Fibroblast of gingiva (primary cell): Measurements from ENCODE around the gene ETV2.
"Not testable (repeated sequence)": the region's sequence is repeated elsewhere in the genome, so short reads cannot be mapped to it uniquely, and the experiment has no call there.

Experiments
- DNase-seq: peaks from one replicate; pipeline ENCODE4 v3.0.0-alpha.2; 2011; ENCODE audit warnings: low read depth

The ETV2 gene

DNA sequence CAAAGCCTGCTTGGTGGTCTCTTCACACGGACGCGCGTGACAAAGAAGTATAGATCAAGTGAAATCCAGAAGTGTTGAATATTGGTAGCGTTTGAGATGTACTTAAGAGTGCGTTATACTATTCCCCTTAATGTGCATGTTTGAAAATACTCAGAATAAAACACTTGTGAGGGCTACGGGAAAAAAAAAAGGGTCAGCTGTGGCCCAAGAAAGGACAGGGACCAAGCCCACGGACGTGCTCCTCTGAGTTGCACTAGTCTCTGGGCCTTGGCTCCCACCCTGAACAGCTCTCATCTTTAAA is 13.3 kb upstream of the ETV2 start:
- no peak for DNase-seq

GRCh38 chr19:35628565-35629331 is 12.8 kb upstream of the ETV2 start, which contains the start of gene RBM42:
TSS of gene RBM42 (plus strand) at chr19:35629036. CDS start at chr19:35629154, 118 bp downstream.
- peak; percentile 99 for DNase-seq

DNA sequence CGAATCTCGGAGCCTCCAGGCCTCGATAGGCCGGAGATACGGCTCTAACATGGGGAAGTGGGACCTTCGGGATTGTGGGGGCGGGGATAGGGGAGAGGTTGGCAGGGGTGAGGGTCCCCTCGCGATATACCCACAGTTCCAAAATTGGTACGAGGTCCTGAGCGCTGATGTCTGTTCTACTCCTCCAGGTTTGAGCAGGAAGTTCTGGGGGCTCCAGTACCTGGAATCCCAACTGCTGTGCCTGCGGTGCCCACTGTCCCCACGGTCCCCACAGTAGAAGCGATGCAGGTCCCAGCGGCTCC is 12.3 kb upstream of the ETV2 start:
- DNase-seq: no peak

- no peak for DNase-seq
Measured at GRCh38 chr19:35633727-35634440, 7.7 kb upstream of the ETV2 start.

- DNase-seq: no peak
Measured at GRCh38 chr19:35636651-35637050, 4.9 kb upstream of the ETV2 start.

GRCh38 chr19:35637165-35637564 is 4.4 kb upstream of the ETV2 start:
- DNase-seq: no peak

GRCh38 chr19:35639321-35639639 is 2.3 kb upstream of the ETV2 start:
- DNase-seq: no peak

DNA sequence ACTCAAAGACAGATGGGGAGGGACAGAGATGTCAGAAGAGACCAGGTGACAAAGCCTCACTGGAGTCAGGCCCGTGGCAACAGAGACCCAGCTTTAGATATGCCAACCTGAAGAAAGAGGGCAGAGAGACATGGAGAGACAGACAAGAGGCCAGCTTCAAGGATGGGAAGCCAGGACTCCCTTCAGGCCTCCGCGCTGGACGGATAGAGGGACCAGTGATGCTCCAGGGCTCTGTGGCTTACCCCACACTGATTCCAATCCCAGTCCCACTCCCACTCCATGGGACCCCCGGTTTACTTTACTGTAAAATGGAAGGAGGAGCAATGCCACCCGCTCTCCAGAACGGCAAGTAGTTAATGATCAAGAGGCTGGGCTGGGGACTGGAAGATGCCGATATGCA is 1.7 kb upstream of the ETV2 start:
- DNase-seq: no peak

GRCh38 chr19:35642312-35642711 is 767 bp downstream of the ETV2 start:
- DNase-seq: no peak

GRCh38 chr19:35642798-35643254 is 1.3 kb downstream of the ETV2 start:
- DNase-seq: no peak

DNA sequence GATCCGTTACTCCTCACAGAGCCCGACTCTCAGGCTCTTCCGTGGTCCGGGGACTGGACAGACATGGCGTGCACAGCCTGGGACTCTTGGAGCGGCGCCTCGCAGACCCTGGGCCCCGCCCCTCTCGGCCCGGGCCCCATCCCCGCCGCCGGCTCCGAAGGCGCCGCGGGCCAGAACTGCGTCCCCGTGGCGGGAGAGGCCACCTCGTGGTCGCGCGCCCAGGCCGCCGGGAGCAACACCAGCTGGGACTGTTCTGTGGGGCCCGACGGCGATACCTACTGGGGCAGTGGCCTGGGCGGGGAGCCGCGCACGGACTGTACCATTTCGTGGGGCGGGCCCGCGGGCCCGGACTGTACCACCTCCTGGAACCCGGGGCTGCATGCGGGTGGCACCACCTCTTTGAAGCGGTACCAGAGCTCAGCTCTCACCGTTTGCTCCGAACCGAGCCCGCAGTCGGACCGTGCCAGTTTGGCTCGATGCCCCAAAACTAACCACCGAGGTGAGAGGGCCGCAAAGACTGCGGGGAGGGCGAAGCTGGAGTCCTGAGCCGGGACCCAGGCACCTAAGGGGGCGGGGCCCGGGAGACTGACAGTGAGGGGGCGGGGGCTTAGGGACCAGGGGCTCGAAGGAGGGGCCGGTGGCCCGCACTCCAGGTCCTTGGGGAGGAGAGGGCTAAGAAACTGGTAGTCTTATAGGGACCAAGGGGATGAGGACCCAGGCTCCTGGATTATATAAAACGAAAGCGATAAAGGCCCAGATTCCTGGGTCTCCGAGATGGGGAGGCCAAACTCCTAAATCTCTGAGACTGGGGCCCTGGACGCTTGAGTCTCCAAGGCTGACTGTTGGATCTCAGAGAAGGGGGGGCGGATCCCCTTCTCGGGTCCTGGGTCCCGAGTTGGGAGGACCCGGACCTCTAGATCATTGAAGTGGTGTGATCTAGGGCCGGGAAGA is 2.0 kb downstream of the ETV2 start:
- peak; percentile 76 for DNase-seq

DNA sequence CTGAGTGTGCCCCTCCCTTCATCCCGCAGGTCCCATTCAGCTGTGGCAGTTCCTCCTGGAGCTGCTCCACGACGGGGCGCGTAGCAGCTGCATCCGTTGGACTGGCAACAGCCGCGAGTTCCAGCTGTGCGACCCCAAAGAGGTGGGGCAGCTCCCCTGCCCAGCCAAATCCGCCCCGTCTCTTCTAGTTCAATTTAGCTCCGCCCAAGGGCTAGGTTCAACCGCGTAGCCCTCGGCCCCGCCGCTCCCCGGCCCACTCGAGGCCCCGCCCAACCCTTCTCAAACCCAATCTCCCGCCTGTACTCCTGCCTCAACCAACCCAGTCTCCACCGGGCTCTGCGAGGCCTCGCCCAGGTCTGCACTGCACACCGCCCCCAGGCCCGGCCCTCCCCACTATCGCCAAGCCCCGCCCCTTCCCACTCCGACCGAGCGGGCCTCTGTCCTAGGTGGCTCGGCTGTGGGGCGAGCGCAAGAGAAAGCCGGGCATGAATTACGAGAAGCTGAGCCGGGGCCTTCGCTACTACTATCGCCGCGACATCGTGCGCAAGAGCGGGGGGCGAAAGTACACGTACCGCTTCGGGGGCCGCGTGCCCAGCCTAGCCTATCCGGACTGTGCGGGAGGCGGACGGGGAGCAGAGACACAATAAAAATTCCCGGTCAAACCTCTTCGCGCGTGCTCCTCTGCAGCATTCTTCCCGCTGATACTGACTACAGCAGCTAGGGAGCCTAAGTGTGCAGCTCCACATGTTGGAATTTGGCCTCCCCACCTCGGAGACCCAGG is 2.9 kb downstream of the ETV2 start:
- DNase-seq: peak; percentile 91

DNA sequence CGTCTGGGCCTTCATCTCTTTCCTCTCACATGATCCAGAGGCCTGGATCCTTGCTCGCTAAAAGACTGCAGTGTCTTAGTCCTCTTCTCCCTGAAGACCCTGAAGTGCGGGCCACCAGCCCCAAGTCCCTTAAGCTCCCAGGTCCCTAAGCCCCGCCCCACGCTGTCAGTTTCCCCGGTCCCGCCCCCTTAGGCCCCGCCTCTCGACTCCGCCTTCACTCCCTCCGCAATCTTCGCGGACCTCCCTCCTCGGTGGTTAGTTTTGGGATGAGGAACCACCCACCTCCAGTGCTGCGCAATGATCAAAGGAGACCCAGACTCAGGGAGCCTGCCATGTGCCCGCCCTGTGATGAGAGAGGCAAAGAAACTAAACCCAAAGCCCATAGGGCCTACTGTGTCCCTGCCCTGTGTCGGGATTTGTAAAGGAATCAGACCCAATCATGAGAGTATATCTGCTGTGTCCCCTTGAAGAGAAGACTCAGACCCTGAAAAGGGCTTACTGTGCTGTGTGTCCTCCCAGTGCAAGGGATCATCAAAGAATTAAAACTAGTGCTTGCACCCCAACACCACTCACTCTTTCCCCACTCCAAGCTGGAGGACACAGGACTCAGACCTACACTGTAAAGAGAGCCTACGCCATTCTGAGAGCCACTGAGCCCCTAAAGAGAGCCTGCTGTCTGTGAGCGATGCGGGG is 3.6 kb downstream of the ETV2 start:
- DNase-seq: peak; percentile 44

- no peak for DNase-seq
Measured at GRCh38 chr19:35645680-35646511, 4.4 kb downstream of the ETV2 start.

DNA sequence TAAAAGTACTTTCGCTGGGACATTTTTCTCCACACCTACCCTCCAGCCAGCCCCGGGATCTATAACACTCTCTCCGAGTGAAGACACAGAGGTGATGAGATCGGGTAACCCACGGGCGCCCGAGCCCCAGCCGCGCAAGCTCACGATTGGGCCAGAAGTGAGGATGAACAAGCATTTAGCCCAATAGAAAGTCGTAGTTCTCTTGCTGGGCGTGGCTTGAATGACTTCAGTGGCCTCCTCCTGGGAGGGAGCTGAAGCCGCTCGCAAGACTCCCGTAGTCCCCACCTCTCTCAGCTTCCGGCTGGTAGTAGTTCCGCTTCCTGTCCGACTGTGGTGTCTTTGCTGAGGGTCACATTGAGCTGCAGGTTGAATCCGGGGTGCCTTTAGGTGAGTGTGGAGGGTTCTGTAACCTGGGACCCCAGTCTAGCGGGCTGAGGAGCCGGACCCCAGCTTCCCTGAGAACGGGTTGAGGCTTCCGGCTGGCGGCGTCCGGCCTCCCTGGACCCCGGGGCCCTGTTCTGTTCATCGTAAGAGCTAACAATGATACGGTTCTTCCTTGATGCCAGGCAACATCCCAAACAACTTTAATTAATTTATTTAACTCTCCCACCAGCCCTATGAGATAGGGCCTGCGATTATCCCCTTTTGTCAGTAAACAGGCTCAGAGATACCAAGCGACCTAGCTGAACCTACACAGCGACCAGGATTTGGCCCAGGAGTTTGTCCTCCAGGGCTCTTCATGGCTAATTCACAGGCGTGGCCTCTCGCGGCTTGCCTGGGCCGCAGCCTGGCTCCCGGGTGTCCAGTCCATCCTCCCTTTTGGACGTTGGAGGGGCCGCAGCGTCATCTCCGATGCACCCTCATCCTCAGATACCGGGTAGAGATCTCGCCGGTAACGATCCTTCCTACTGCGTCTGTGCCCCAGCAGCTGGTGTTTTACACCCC is 6.7 kb downstream of the ETV2 start, which contains the start of gene COX6B1:
COX6B1 (plus strand) TSS at position 307 of the 945 bp plus-strand sequence. CDS start 2,921 bp downstream, outside the sequence.
- peak; percentile 96 for DNase-seq

DNA sequence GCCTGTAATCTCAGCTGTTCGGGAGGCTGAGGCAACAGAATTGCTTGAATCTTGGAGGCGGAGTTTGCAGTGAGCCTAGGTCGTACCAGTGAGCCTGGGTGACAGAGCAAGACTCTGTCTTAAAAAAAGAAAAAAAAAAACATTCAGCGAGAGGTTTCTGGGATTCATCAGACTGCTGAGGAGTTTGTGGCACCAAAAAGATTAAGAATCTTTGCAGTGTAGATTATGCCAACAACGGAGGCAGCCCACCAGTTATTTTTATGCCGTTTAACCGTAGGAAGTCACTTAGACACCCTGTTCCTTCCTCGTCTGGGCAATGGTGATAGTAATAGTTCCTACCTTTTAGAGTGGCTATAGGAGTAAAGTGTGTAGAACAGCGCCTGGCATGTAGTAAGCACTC is 9.0 kb downstream of the ETV2 start:
- DNase-seq: no peak

DNA sequence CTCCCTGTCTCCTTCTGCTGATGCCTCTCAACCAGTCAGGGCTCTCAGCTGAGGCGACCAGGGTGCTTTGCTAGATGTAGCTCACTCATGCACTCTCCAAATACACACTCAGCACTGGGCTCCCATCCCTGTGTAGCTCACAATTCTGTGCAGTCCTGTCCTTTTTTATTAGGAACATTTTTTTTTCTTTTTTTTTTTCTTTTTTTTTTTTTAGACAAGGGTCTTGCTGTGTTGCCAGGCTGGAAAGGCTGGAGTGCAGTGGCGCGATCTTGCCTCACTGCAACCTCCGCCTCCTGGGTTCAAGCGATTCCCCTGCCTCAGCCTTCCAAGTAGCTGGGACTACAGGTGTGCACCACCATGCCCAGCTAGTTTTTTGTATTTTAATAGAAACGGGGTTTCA is 13.3 kb downstream of the ETV2 start:
- not testable (repeated sequence) for DNase-seq

DNA sequence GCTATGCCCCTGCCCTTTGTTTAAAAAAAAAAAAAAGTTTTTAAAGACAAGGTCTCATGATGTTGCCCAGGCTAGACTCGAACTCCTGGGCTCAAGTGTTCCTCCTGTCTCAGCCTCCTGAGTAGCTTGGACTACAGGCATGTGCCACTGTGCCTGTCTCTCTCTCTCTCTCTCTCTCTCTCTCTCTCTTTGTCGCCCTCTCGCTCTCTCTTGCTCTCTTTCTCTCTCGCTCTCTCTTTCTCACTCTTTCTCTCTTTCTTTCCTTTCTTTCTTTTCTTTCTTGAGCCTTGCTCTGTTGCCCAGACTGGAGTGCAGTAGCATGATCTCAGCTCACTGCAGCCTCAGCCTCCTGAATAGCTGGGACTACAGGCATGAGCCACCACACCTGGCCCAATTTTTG is 14.1 kb downstream of the ETV2 start:
- no peak for DNase-seq

- no peak for DNase-seq
Measured at GRCh38 chr19:35656700-35657099, 15.2 kb downstream of the ETV2 start.
